ENCODE data around the gene TREML4.

Gene TREML4

GRCh38 chr6:41278699-41279405 lies 50.7 kb downstream of the TREML4 start:
- Mint-ChIP-seq H3K36me3 (no peaks in the 10 kb centered on the region), H3K4me1 (ENCODE audit: low read depth) (peaks cover 13% of the 10 kb centered on the region), H3K27me3 (no peaks in the 10 kb centered on the region), H3K9me3 (ENCODE audit: low read depth) (no peaks in the 10 kb centered on the region), H3K4me3 (no peak overlapping the region), H3K27ac (no peak overlapping the region)

GRCh38 chr6:41280381-41281057 lies 52.4 kb downstream of the TREML4 start:
- Mint-ChIP-seq H3K27ac (no peak overlapping the region), H3K36me3 (no peaks in the 10 kb centered on the region), H3K4me1 (ENCODE audit: low read depth) (peaks cover 13% of the 10 kb centered on the region), H3K4me3 (no peak overlapping the region), H3K27me3 (no peaks in the 10 kb centered on the region), H3K9me3 (ENCODE audit: low read depth) (no peaks in the 10 kb centered on the region)

GRCh38 chr6:41283600-41283999 lies 55.5 kb downstream of the TREML4 start:
- H3K27ac Mint-ChIP-seq, result no peak overlapping the region
- H3K9me3 Mint-ChIP-seq (ENCODE audit: low read depth), result no peaks in the 10 kb centered on the region
- no peak overlapping the region for H3K4me3 Mint-ChIP-seq

GRCh38 chr6:41284726-41285125 lies 56.6 kb downstream of the TREML4 start:
- no peak overlapping the region for H3K27ac Mint-ChIP-seq
- no peak overlapping the region for H3K4me3 Mint-ChIP-seq
- no peaks in the 10 kb centered on the region for H3K36me3 Mint-ChIP-seq
- H3K27me3 Mint-ChIP-seq, result peaks cover 2% of the 10 kb centered on the region
- no peaks in the 10 kb centered on the region for H3K9me3 Mint-ChIP-seq (ENCODE audit: low read depth)
- H3K4me1 Mint-ChIP-seq (ENCODE audit: low read depth), result peaks cover 5% of the 10 kb centered on the region

More at GRCh38 chr6:41283600-41283999, 55.5 kb downstream of the TREML4 start:
- Mint-ChIP-seq H3K36me3 (no peaks in the 10 kb centered on the region), H3K27me3 (peaks cover 2% of the 10 kb centered on the region), H3K4me1 (ENCODE audit: low read depth) (peaks cover 13% of the 10 kb centered on the region)

- Mint-ChIP-seq H3K27me3 (peaks cover 2% of the 10 kb centered on the region), H3K4me3 (no peak within 1 kb of the TSS), H3K9me3 (ENCODE audit: low read depth) (no peaks in the 10 kb centered on the region), H3K4me1 (ENCODE audit: low read depth) (peaks cover 5% of the 10 kb centered on the region), H3K36me3 (no peaks in the 10 kb centered on the region), H3K27ac (no peak within 1 kb of the TSS)
Measured at GRCh38 chr6:41286544-41287346, 58.6 kb downstream of the TREML4 start, which contains the start of gene TREM1. TREM1 (minus strand) TSS chr6:41286682; CDS start chr6:41286655, 27 bp downstream.

- H3K36me3 Mint-ChIP-seq, result no peaks in the 10 kb centered on the region
- no peak overlapping the region for H3K4me3 Mint-ChIP-seq
- no peaks in the 10 kb centered on the region for H3K9me3 Mint-ChIP-seq (ENCODE audit: low read depth)
- peaks cover 2% of the 10 kb centered on the region for H3K4me1 Mint-ChIP-seq (ENCODE audit: low read depth)
- peaks cover 2% of the 10 kb centered on the region for H3K27me3 Mint-ChIP-seq
- no peak overlapping the region for H3K27ac Mint-ChIP-seq
Measured at GRCh38 chr6:41288030-41288753, 60.0 kb downstream of the TREML4 start.
